HEK293T (cell line): Measurements from ENCODE around the gene EYS.

Source experiments
- CTBP1 ChIP-seq: fragments of 450-650 bp; IDR thresholded peaks from 2 replicates; pipeline ENCODE4 v1.6.1; 2016; ENCODE audit warnings: borderline replicate concordance
- SP1 ChIP-seq: fragments of 450-650 bp; IDR thresholded peaks from 2 replicates; pipeline ENCODE4 v1.6.1; 2017
- ZNF384 ChIP-seq: fragments of 450-650 bp; IDR thresholded peaks from 2 replicates; pipeline ENCODE4 v1.6.1; 2016

- no peak for TF ChIP-seq ZNF384
- no peak for TF ChIP-seq SP1
- TF ChIP-seq CTBP1 = no peak
Measured at GRCh38 chr6:65642776-65643175, 64.2 kb downstream of the EYS start.
